ENCODE results near the gene TLE4. TPM values are rescaled to one million over a fixed set of nuclear protein-coding genes. Genes with fewer than 3 reads are reported as not detected.

TLE4 gene
- polyA plus RNA-seq, 2 of the 4 experiments (the other 2 are of a cell fraction), result 14.3 to 23.1 TPM

- no peaks in the 10 kb centered on the region for H3K4me1 ChIP-seq
- FAIRE-seq, result no peak
- no peak for DNase-seq (ENCODE audit: low read depth in 1 of 2, low spot score in 1 of 2)
- H3K27ac ChIP-seq, result no peak overlapping the region
- H3K4me2 ChIP-seq, result no peak overlapping the region
- ATAC-seq, result no peak
- no peaks in the 10 kb centered on the region for H3K9me3 ChIP-seq
- 23% methylated on average over 3 of the region's 3 CpGs for WGBS (ENCODE audit: missing lambda C conversion rate)
- CTCF ChIA-PET, result interaction anchor here (3.2 kb wide), 1 partner anchor 16 kb away, joined by 8 read pairs; no protein-coding TSS in a partner anchor
- no peak for TF ChIP-seq ATOH8 (CRISPR knock-in tag; IDR thresholded peaks at IDR 0.05; ENCODE audit: low read depth)
- no peak for TF ChIP-seq TFCP2L1 (CRISPR knock-in tag; IDR thresholded peaks at IDR 0.05)
- no peak for TF ChIP-seq EP300 (IDR thresholded peaks at IDR 0.05)
- no peak for TF ChIP-seq POLR2A (IDR thresholded peaks at IDR 0.05; ENCODE audit: low read length)
- TF ChIP-seq PHF8 (IDR thresholded peaks at IDR 0.05; ENCODE audit: borderline replicate concordance, low read depth), result no peak
- TF ChIP-seq, protein P1, sequence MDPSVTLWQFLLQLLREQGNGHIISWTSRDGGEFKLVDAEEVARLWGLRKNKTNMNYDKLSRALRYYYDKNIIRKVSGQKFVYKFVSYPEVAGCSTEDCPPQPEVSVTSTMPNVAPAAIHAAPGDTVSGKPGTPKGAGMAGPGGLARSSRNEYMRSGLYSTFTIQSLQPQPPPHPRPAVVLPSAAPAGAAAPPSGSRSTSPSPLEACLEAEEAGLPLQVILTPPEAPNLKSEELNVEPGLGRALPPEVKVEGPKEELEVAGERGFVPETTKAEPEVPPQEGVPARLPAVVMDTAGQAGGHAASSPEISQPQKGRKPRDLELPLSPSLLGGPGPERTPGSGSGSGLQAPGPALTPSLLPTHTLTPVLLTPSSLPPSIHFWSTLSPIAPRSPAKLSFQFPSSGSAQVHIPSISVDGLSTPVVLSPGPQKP (IDR thresholded peaks at IDR 0.05; ENCODE audit: low read depth, low read length), result no peak
- no peak for TF ChIP-seq ESRRA (IDR thresholded peaks at IDR 0.05; ENCODE audit: borderline replicate concordance, low read length)
- TF ChIP-seq FOSB (CRISPR knock-in tag; IDR thresholded peaks at IDR 0.05), result no peak
- no peak for TF ChIP-seq RCOR1 (IDR thresholded peaks at IDR 0.05; ENCODE audit: low read depth, low read length)
- no peak for TF ChIP-seq RFX5 (IDR thresholded peaks at IDR 0.05)
- TF ChIP-seq USF2 (IDR thresholded peaks at IDR 0.05), result no peak
- no peak for TF ChIP-seq EHMT2 (IDR thresholded peaks at IDR 0.05; ENCODE audit: low read depth)
- TF ChIP-seq RARB (CRISPR knock-in tag; IDR thresholded peaks at IDR 0.05), result no peak
- no peak for TF ChIP-seq ZNF302 (CRISPR knock-in tag; IDR thresholded peaks at IDR 0.05)
- no peak for TF ChIP-seq CHD2 (IDR thresholded peaks at IDR 0.05; ENCODE audit: low read length, partially characterized antibody)
- no peak for TF ChIP-seq HES2 (IDR thresholded peaks at IDR 0.05)
- TF ChIP-seq MAX (IDR thresholded peaks at IDR 0.05), result no peak
- TF ChIP-seq EHF (CRISPR knock-in tag; IDR thresholded peaks at IDR 0.05), result no peak
- POLR2A ChIA-PET, result no interaction called here
- no peak overlapping the region for H3K4me3 ChIP-seq
Observed at GRCh38 chr9:79741381-79741780, 169.6 kb downstream of the TLE4 start.

DNA sequence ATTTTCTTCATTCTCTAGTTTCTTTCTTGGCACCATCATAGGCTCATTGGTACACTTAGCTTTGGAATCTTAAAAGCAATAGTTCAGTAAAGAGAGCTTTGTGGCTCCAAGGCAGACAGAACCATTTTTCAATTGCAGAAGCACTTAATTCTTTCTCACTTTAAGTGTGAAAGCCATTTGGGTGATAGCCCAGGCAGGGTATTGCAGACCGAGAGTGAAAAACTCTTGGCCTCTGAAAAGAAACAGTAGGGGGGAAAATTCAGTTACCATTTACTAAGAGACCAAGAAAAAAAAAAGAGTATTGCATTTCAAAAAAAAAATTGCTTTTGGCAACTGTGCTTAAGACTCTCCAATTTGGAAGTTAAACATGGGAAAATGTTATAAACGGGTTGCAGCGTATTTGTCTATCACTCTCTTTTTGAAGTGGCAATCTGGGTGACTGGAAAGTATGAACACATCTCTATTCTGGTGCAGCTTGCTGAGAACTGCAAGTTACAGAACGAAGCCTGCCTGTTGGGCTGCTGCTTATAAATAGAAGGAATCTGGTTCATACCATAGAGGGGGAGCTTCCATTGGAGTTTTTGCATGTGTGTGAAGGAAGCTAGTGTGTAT lies 170.5 kb downstream of the TLE4 start:
- POLR2A ChIA-PET, result no interaction called here
- FAIRE-seq, result no peak
- no peak for TF ChIP-seq NR3C1 (IDR thresholded peaks at IDR 0.05)
- TF ChIP-seq HOXA7 (CRISPR knock-in tag; IDR thresholded peaks at IDR 0.05), result no peak
- no peak for TF ChIP-seq POLR2AphosphoS2 (conservative IDR thresholded peaks at IDR 0.05; ENCODE audit: low read length)
- no peak for TF ChIP-seq CHD4 (IDR thresholded peaks at IDR 0.05; ENCODE audit: borderline replicate concordance)
- no peak for TF ChIP-seq ZNF302 (CRISPR knock-in tag; IDR thresholded peaks at IDR 0.05)
- TF ChIP-seq ZFP36 (IDR thresholded peaks at IDR 0.05; ENCODE audit: borderline replicate concordance, partially characterized antibody), result no peak
- no peak for TF ChIP-seq RNF2 (IDR thresholded peaks at IDR 0.05; ENCODE audit: borderline replicate concordance, low read depth)
- TF ChIP-seq ESRRA (IDR thresholded peaks at IDR 0.05; ENCODE audit: borderline replicate concordance, low read length), result no peak
- TF ChIP-seq EHF (CRISPR knock-in tag; IDR thresholded peaks at IDR 0.05), result no peak
- no peak for TF ChIP-seq HOXB5 (CRISPR knock-in tag; IDR thresholded peaks at IDR 0.05)
- no peak for TF ChIP-seq MAFK (IDR thresholded peaks at IDR 0.05; ENCODE audit: partially characterized antibody)
- TF ChIP-seq RARB (CRISPR knock-in tag; IDR thresholded peaks at IDR 0.05), result no peak
- TF ChIP-seq, protein P2, sequence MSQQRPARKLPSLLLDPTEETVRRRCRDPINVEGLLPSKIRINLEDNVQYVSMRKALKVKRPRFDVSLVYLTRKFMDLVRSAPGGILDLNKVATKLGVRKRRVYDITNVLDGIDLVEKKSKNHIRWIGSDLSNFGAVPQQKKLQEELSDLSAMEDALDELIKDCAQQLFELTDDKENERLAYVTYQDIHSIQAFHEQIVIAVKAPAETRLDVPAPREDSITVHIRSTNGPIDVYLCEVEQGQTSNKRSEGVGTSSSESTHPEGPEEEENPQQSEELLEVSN (IDR thresholded peaks at IDR 0.05; ENCODE audit: borderline replicate concordance, low read depth), result no peak
- DNase-seq (ENCODE audit: low read depth in 1 of 2, low spot score in 1 of 2), result no peak
- Histone ChIP-seq H3K27ac (no peak overlapping the region), H3K4me1 (no peaks in the 10 kb centered on the region), H3K9me3 (no peaks in the 10 kb centered on the region), H3K4me3 (no peak overlapping the region), H3K4me2 (no peak overlapping the region)
- CTCF ChIA-PET, result interaction anchor here (0.8 to 3.2 kb wide), 2 partner anchors 16 to 67 kb away, joined by 3 to 8 read pairs; no protein-coding TSS in a partner anchor
- no peak for ATAC-seq
- WGBS (ENCODE audit: missing lambda C conversion rate), result 75% methylated on average over 4 of the region's 4 CpGs

Measured in A549 (cell line).